Muscle layer of colon (tissue), 2 donors: ENCODE data around the gene SMPD3.

Experiments
- H3K27ac ChIP-seq: one replicate; pipeline ENCODE4 v1.7.0; 2013; ENCODE audit warnings: low read depth, mild to moderate bottlenecking, low read length, moderate library complexity
- H3K27me3 ChIP-seq, 2 donors: one replicate each; pipeline ENCODE4 v1.7.0; 2013; ENCODE audit warnings: low read length in 2 of 2, mild to moderate bottlenecking in 2 of 2; ENCODE audit not compliant: insufficient read depth in 2 of 2, control insufficient read depth in 1 of 2
- H3K36me3 ChIP-seq: one replicate; pipeline ENCODE4 v1.7.0; 2013; ENCODE audit warnings: mild to moderate bottlenecking, low read length; ENCODE audit not compliant: insufficient read depth
- H3K4me1 ChIP-seq: one replicate; pipeline ENCODE4 v1.7.0; 2013; ENCODE audit warnings: mild to moderate bottlenecking, low read length; ENCODE audit not compliant: insufficient read depth
- H3K4me3 ChIP-seq, 2 donors: one replicate each; pipeline ENCODE4 v1.7.0; 2013; ENCODE audit warnings: low read length in 2 of 2, low read depth in 1 of 2, mild to moderate bottlenecking in 1 of 2, moderate library complexity in 1 of 2
- H3K9ac ChIP-seq: one replicate; pipeline ENCODE4 v1.7.0; 2013; ENCODE audit warnings: low read length
- H3K9me3 ChIP-seq: one replicate; pipeline ENCODE4 v1.7.0; 2013; ENCODE audit warnings: mild to moderate bottlenecking, low read length
- donor health status: abdominal sarcoma.
- donor health status: Adenocarcinoma of cecum.

SMPD3 gene

DNA sequence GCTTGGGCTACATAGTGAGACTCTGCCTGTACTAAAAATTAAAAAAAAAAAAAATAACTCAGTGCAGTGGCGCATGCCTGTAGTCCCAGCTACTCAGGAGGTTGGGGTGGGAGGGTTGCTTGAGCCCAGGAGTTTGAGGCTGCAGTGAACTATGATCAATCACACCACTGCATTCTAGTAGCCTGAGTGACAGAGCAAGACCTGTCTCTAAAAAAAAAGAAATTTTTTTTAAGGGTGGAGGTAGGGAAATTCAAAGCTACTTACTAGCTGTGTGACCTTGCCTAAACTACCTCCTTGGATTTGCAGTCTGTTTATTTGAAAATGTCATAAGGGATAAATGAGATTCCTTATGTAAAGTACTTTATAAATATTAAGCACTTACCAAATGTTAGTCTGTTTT, 3.4 kb upstream of the SMPD3 start:
- Histone ChIP-seq H3K27me3 (peaks cover 0 to 1% of the 10 kb centered on the region in 2 donors), H3K4me1 (peaks cover 11% of the 10 kb centered on the region), H3K27ac (no peak overlapping the region), H3K9me3 (no peaks in the 10 kb centered on the region), H3K4me3 (no peak overlapping the region), H3K9ac (no peak overlapping the region), H3K36me3 (no peaks in the 10 kb centered on the region)

DNA sequence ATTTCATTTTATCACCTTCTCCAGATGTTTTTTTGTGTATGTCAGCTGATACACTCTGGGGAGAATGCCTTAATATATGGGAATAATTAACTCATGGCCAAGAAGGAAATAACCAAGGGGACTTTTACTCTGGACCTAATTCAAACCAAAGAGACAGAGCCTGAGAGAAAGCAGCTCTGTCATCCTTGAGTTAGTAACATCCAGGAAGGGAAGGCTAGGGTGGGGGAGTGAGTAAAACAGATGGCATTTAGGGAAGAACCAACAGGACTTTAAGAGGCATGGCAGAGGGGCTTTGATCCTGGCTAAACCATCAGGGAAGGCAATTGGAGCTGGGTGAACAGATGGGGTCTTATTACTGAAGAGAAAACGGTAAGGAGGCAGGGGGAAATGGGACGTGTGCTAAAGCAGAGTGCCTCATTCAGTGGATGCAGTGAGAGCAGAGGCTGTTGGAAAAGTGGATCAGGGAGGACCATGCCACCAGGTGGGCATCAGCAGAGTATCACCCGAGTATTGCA, 2.5 kb upstream of the SMPD3 start:
- Histone ChIP-seq H3K36me3 (no peaks in the 10 kb centered on the region), H3K9ac (no peak overlapping the region), H3K4me1 (peaks cover 11% of the 10 kb centered on the region), H3K27ac (no peak overlapping the region), H3K4me3 (no peak overlapping the region), H3K9me3 (no peaks in the 10 kb centered on the region), H3K27me3 (peaks cover 0 to 4% of the 10 kb centered on the region in 2 donors)

DNA sequence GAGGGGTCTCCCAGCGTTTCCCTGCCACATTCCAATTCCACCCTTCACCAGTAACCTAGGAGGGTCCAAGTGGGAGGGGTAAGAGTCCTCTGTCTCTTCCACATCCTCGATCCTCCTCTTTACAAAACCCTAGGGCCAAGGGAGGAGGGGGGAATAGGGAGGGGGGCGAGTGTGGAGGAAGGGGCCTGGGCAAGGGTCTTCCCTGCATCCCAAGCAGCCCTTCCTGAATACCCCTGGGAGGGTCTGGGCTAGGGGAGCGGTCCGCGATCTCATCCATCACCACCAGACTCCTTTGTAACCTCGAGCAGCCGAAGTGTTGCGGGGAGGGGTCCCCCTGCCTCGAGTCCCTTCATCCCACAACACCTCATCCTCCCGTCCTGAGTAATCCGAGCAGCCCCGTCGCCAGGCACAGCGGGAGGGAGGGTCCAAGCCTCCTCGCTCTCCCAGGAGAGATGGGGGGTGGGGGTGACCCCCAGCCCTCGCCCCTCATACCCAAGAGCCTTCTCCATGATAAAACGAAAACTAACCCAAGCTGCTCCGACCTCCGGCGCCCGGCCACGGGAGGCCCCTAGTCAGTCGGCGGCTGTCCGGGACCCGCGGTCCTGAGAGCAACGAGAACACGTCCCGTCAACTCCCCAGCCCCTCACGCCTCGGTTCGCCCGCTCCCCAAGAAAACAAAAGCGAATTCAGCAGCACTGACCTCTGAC, 502 bp downstream of the SMPD3 start:
- Histone ChIP-seq H3K4me3 (peak overlapping the region; percentile 53 to 57), H3K36me3 (no peaks in the 10 kb centered on the region), H3K9ac (no peak overlapping the region), H3K27ac (no peak overlapping the region), H3K27me3 (peaks cover 0 to 4% of the 10 kb centered on the region in 2 donors), H3K4me1 (peaks cover 11% of the 10 kb centered on the region), H3K9me3 (no peaks in the 10 kb centered on the region)

DNA sequence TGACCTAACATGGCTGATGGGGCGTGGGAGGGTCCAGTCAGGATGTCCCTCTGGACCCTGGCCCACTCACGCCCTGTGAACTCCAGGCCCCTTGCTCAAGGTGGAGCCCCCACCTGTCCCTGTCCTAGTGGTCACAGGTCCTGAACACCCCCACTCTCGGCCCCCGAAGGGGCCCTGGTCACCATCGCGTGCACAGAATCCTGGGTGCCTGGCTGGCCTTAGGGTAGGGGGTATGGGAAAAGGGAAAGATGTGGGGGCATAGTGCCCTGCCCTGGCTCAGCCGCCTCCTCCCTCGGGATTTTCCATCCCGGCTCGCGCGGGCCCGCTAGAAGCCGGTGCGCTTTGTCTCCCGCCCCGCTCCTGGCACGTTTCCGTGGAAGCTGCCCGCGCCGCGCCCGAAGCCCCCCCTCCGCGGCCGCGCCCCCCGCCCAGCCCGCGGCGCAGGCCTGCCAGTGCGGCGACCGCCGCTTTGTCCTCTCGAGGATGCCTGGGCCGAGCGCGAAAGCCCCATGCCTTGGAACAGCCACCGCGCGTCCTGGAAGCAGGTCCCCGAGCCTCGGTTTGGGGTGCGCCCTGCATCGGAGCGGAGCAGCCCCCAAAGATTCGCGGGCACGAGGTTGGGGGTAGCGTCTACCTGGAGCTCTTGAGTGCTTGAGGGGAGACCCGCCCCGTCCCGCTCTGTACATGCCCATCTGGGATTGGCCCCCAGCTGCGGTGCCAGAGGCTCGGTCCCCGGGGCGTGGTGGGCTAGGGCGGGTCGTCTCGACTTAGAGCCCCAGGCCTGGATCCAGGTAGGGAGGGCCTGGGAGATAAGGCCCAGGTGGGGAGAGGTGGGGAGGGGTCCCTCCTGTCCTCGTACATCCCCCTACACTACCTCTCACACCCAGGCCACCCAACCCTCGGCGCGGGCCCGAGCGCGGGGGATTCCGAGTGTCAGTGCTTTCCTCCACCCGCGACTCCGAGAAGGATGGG, 1.3 kb downstream of the SMPD3 start:
- Histone ChIP-seq H3K36me3 (no peaks in the 10 kb centered on the region), H3K4me3 (peak overlapping the region; percentile 53 to 57), H3K27ac (no peak overlapping the region), H3K9ac (no peak overlapping the region), H3K27me3 (peaks cover 0 to 4% of the 10 kb centered on the region in 2 donors), H3K4me1 (peaks cover 11% of the 10 kb centered on the region), H3K9me3 (no peaks in the 10 kb centered on the region)

DNA sequence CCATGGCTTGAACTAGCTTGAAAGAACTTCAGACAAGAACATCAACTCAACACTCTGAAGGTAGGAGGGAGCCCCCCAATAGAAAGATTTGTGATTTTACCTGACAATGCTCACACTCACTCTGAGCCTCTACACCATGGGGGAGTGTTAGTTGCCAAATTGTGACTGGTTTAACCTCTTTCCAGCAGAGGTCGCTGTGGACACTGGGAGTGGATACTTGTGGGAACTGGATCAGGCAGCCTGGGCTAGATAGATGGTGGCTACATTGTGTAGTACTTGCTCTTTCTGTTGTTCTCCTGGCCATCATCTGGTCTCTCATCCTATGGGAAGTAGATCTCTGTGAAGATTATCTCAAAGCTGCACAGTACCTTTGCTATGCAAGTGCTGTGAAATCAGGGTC, 2.9 kb downstream of the SMPD3 start:
- H3K4me1 ChIP-seq, result peaks cover 11% of the 10 kb centered on the region
- H3K36me3 ChIP-seq, result no peaks in the 10 kb centered on the region
- no peaks in the 10 kb centered on the region for H3K9me3 ChIP-seq
- H3K27me3 ChIP-seq, result peaks cover 0 to 4% of the 10 kb centered on the region in 2 donors
- H3K4me3 ChIP-seq, result no peak overlapping the region
- no peak overlapping the region for H3K9ac ChIP-seq
- no peak overlapping the region for H3K27ac ChIP-seq

DNA sequence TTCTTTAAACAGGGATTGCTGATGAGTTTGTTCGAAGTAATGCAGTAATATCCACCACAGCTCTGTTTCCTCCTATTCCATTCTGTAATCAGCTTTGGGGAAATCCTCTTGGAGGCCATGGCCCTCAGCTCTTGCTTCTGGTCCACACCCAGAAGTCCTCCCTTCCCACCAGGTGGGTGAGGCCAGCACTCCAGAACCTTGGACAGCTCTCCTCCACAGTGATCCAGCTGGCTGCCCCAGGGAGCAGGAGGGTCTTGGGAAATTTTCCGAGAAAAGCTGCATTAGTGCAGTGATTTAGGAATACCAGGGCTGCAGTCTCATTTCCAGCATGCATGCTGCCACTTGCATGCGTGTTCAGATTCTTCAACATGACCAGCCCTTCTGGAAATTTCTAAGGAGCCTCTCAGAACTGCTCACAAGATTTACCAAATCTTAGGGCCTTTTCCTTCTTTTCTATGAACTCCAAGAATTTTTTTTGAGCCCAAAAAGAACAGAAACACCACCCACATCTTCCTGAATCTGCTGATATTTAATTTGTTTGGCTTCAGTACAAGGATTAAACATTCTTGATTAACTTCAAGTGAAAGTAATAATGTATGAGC, 4.2 kb downstream of the SMPD3 start:
- Histone ChIP-seq H3K9ac (no peak overlapping the region), H3K4me1 (peaks cover 11% of the 10 kb centered on the region), H3K4me3 (no peak overlapping the region), H3K27ac (no peak overlapping the region), H3K9me3 (no peaks in the 10 kb centered on the region), H3K27me3 (peaks cover 0 to 4% of the 10 kb centered on the region in 2 donors), H3K36me3 (no peaks in the 10 kb centered on the region)

DNA sequence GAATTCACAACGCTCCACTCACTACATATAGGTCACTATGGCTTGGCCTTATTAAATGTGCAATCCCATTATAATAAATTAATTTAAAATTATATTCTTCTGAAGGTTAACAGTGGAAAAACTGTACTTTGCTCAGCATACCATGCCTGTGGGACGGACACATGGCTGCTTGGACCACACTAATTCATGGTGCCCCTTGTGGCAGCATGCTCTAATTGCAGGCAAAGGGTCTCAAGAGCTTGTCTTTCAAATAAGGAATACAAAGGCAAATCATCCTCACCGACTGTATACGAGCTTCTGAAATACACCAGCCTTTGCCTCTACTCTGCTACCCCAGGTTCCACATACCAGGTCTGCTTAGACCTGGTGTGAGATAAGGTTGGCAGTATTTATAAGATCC, 11.7 kb downstream of the SMPD3 start:
- Histone ChIP-seq H3K4me1 (no peaks in the 10 kb centered on the region), H3K4me3 (no peak overlapping the region), H3K9ac (no peak overlapping the region), H3K9me3 (no peaks in the 10 kb centered on the region), H3K36me3 (no peaks in the 10 kb centered on the region), H3K27me3 (no peaks in the 10 kb centered on the region), H3K27ac (no peak overlapping the region)

DNA sequence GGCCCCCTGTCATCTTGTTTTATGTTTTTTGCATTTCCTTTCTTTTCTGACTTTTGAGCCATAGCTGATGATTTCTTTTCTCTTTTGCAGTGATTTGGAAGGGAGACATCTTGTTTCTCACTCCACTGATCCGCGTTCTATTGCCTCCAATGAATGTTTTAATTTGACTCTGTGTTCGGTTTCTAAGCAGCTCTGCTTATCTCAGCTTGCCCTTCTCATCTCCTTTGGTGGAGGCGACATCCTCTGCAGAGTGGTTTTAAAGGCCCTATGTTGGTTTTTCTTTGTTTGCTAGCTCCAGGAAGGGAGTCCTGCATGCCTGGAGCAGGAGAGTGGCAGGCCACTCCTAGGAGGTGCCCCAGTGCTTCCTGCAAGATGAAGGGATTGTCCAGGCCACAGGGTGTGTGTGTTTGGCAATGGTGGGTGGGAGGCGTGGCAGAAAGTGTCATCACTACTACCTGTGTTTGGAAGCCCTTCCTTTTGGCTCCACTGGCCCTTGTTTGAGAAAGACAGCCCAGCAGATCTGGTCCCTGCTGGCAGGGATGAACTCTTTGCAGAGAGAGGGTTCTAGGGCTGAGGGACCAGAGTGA, 13.6 kb downstream of the SMPD3 start:
- Histone ChIP-seq H3K27ac (no peak overlapping the region), H3K9me3 (no peaks in the 10 kb centered on the region), H3K36me3 (no peaks in the 10 kb centered on the region), H3K9ac (no peak overlapping the region), H3K4me1 (no peaks in the 10 kb centered on the region), H3K4me3 (no peak overlapping the region), H3K27me3 (no peaks in the 10 kb centered on the region)

DNA sequence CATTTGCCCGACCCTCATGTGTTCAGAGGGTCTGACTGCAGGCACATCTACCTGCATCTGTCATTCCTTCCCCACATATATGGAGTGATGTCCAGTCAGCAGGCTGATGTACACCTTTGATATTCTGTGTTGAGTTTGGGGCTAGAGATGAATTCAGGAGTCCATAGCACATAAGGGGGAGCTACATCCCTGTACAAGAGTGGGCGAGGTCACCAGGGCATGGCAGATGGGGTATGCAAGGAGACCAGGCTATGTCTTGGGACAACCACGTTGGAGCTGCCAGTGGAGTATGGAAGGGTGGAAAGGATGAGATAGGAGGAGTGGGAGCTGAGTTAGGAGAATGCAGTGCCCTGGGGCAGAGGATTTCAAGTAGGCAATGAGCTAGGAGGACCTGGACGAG, 15.0 kb downstream of the SMPD3 start:
- no peak overlapping the region for H3K9ac ChIP-seq
- H3K27ac ChIP-seq, result no peak overlapping the region
- H3K4me3 ChIP-seq, result no peak overlapping the region
- no peaks in the 10 kb centered on the region for H3K4me1 ChIP-seq
- H3K36me3 ChIP-seq, result no peaks in the 10 kb centered on the region
- no peaks in the 10 kb centered on the region for H3K27me3 ChIP-seq
- H3K9me3 ChIP-seq, result no peaks in the 10 kb centered on the region

DNA sequence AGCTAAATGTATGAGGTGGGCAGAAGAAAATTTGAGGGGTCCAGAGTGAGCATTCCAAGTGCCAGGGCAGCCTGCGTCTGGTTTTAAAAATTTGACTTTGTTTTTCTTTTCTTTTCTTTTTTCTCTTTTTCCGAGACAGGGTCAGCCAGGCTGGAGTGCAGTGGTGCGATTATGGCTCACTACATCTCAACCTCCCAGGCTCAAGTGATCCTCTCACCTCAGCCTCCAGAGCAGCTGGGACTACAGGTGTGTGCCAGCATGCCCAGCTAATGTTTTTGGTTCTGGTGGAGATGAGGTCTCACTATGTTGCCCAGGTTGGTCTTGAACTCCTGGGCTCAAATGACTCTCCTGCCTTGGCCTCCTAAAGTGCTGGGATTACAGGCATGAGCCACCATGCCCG, 15.6 kb downstream of the SMPD3 start:
- Histone ChIP-seq H3K27me3 (no peaks in the 10 kb centered on the region), H3K4me3 (no peak overlapping the region), H3K4me1 (no peaks in the 10 kb centered on the region), H3K9me3 (no peaks in the 10 kb centered on the region), H3K27ac (no peak overlapping the region), H3K36me3 (no peaks in the 10 kb centered on the region), H3K9ac (no peak overlapping the region)
